D721Med (cell line): ENCODE results near the gene RNF213.

Experiments
- DNase-seq: peaks from one replicate; pipeline ENCODE4 v3.0.0; 2011; ENCODE audit warnings: low spot score; ENCODE audit not compliant: insufficient read length
- FAIRE-seq: peaks from 2 replicates; lab custom pipeline; 2011; peaks lifted over from hg19 to GRCh38; lab: Jason Lieb, UNC
- CTCF ChIP-seq: IDR thresholded peaks from 2 replicates; pipeline ENCODE4 v1.5.1; 2012; ENCODE audit warnings: mild to moderate bottlenecking, control low read depth; ENCODE audit not compliant: insufficient read depth; ENCODE audit errors: missing control alignments

Gene RNF213

GRCh38 chr17:80423536-80424225 is 163.0 kb downstream of the RNF213 start:
- TF ChIP-seq CTCF: no peak
- peak; percentile 9 for DNase-seq
- no peak for FAIRE-seq

- FAIRE-seq: no peak
Observed at GRCh38 chr17:80424261-80424660, 163.6 kb downstream of the RNF213 start.

GRCh38 chr17:80424878-80425765 is 164.5 kb downstream of the RNF213 start:
- FAIRE-seq (no peak), DNase-seq (peak; percentile 6)
- TF ChIP-seq CTCF: no peak

More at GRCh38 chr17:80424261-80424660, 163.6 kb downstream of the RNF213 start:
- DNase-seq: no peak
- no peak for TF ChIP-seq CTCF

- FAIRE-seq (no peak), DNase-seq (no peak)
- TF ChIP-seq CTCF: no peak
Observed at GRCh38 chr17:80425835-80426426, 165.3 kb downstream of the RNF213 start.

GRCh38 chr17:80426671-80427326 is 166.1 kb downstream of the RNF213 start:
- peak; percentile 99 for TF ChIP-seq CTCF
- peak; percentile 89 for DNase-seq
- no peak for FAIRE-seq

- TF ChIP-seq CTCF: no peak
- FAIRE-seq: no peak
- peak; percentile 98 for DNase-seq
Observed at GRCh38 chr17:80427366-80428282, 167.0 kb downstream of the RNF213 start.
